Mesenchymal stem cell (in vitro differentiated cells and primary cell): ENCODE measurements around the gene SHF.

Source experiments
- DNase-seq: peaks from one replicate; pipeline ENCODE4 v3.0.0-alpha.2; 2013
- H2AFZ ChIP-seq: one replicate; pipeline ENCODE4 v1.6.1; 2013; ENCODE audit warnings: low read depth, mild to moderate bottlenecking, control low read depth, inconsistent platforms, low read length, moderate library complexity
- H2AK5ac ChIP-seq: 2 replicates; pipeline ENCODE4 v1.6.1; 2013; ENCODE audit warnings: low read length, moderate library complexity, mild to moderate bottlenecking, inconsistent platforms; ENCODE audit not compliant: severe bottlenecking
- H2BK120ac ChIP-seq: one replicate; pipeline ENCODE4 v1.6.1; 2013; ENCODE audit warnings: low read depth, mild to moderate bottlenecking, inconsistent platforms, low read length, moderate library complexity
- H2BK12ac ChIP-seq, 2 experiments: one replicate each; pipeline ENCODE4 v1.6.1; 2013; ENCODE audit warnings: inconsistent platforms in 2 of 2, low read length in 2 of 2, mild to moderate bottlenecking in 2 of 2, moderate library complexity in 2 of 2, control low read depth in 1 of 2
- H2BK15ac ChIP-seq: one replicate; pipeline ENCODE4 v1.6.1; 2013; ENCODE audit warnings: mild to moderate bottlenecking, low read depth, inconsistent platforms; ENCODE audit not compliant: poor library complexity, severe bottlenecking
- H2BK5ac ChIP-seq: 2 replicates; pipeline ENCODE4 v1.6.1; 2013; ENCODE audit warnings: low read depth, mild to moderate bottlenecking, low read length, control low read depth, inconsistent platforms; ENCODE audit not compliant: poor library complexity, severe bottlenecking
- H3K14ac ChIP-seq, 2 experiments: one replicate each; pipeline ENCODE4 v1.6.1; 2013; ENCODE audit warnings: inconsistent platforms in 2 of 2, low read length in 2 of 2, control low read depth in 1 of 2, mild to moderate bottlenecking in 1 of 2, moderate library complexity in 1 of 2
- H3K18ac ChIP-seq, 2 experiments: one replicate each; pipeline ENCODE4 v1.6.1; 2013; ENCODE audit warnings: inconsistent platforms in 2 of 2, low read length in 2 of 2, control low read depth in 1 of 2, low read depth in 1 of 2, mild to moderate bottlenecking in 1 of 2
- H3K23ac ChIP-seq, 2 experiments: one replicate each; pipeline ENCODE4 v1.6.1; 2013; ENCODE audit warnings: inconsistent platforms in 2 of 2, low read length in 2 of 2, mild to moderate bottlenecking in 2 of 2, moderate library complexity in 2 of 2, control low read depth in 1 of 2
- H3K27ac ChIP-seq: 2 replicates; pipeline ENCODE4 v1.5.1; 2013; ENCODE audit warnings: mild to moderate bottlenecking, moderate library complexity, low read length, control low read depth, inconsistent platforms; ENCODE audit not compliant: poor library complexity, severe bottlenecking
- H3K27me3 ChIP-seq, 2 experiments: 2 replicates each; pipeline versions ENCODE4 v1.6.1 to v1.7.0; 2013; ENCODE audit warnings: low read length in 2 of 2, mild to moderate bottlenecking in 2 of 2, moderate library complexity in 2 of 2, control low read depth in 1 of 2, inconsistent platforms in 1 of 2; ENCODE audit not compliant: control insufficient read depth in 1 of 2, insufficient read depth in 1 of 2
- H3K36me3 ChIP-seq, 2 experiments: 2 replicates each; pipeline versions ENCODE4 v1.6.1 to v1.7.0; 2013; ENCODE audit warnings: low read length in 2 of 2, control low read depth in 1 of 2, inconsistent platforms in 1 of 2, low read depth in 1 of 2, mild to moderate bottlenecking in 1 of 2; ENCODE audit not compliant: insufficient read depth in 2 of 2, control insufficient read depth in 1 of 2
- H3K4ac ChIP-seq, 2 experiments: one replicate each; pipeline ENCODE4 v1.6.1; 2013; ENCODE audit warnings: inconsistent platforms in 2 of 2, low read length in 2 of 2, mild to moderate bottlenecking in 2 of 2, moderate library complexity in 2 of 2, control low read depth in 1 of 2, low read depth in 1 of 2
- H3K4me1 ChIP-seq: 2 replicates; pipeline ENCODE4 v1.6.1; 2013; ENCODE audit warnings: low read depth, low read length, control low read depth; ENCODE audit not compliant: control insufficient read depth, insufficient read depth
- H3K4me2 ChIP-seq: 2 replicates; pipeline ENCODE4 v1.6.1; 2013; ENCODE audit warnings: low read length, mild to moderate bottlenecking, inconsistent platforms; ENCODE audit not compliant: poor library complexity, severe bottlenecking
- H3K4me3 ChIP-seq, 2 experiments: 2 replicates each; pipeline versions ENCODE4 v1.5.1 to v1.7.0; 2013; ENCODE audit warnings: low read length in 2 of 2, mild to moderate bottlenecking in 2 of 2, control low read depth in 1 of 2, low read depth in 1 of 2; ENCODE audit not compliant: insufficient read depth in 1 of 2
- H3K79me1 ChIP-seq: replicated peaks from 2 replicates; pipeline ENCODE4 v1.6.1; 2013; ENCODE audit warnings: mild to moderate bottlenecking, control low read depth, low read length, inconsistent platforms; ENCODE audit not compliant: poor library complexity, severe bottlenecking
- H3K9ac ChIP-seq: 2 replicates; pipeline ENCODE4 v1.7.0; 2013; ENCODE audit warnings: mild to moderate bottlenecking, low read length, moderate library complexity
- H3K9me3 ChIP-seq: 2 replicates; pipeline ENCODE4 v1.7.0; 2013; ENCODE audit warnings: mild to moderate bottlenecking, low read length; ENCODE audit not compliant: control insufficient read depth
- H4K8ac ChIP-seq: one replicate; pipeline ENCODE4 v1.6.1; 2013; ENCODE audit warnings: inconsistent platforms, mild to moderate bottlenecking, low read length, moderate library complexity
- H4K91ac ChIP-seq: one replicate; pipeline ENCODE4 v1.6.1; 2013; ENCODE audit warnings: mild to moderate bottlenecking, low read length, inconsistent platforms
- WGBS: methylation state at CpG from one replicate; pipeline ENCODE4 v1.1.7; 2013; ENCODE audit warnings: mixed read lengths; 5-methylcytosine and 5-hydroxymethylcytosine counted together

The SHF gene

DNA sequence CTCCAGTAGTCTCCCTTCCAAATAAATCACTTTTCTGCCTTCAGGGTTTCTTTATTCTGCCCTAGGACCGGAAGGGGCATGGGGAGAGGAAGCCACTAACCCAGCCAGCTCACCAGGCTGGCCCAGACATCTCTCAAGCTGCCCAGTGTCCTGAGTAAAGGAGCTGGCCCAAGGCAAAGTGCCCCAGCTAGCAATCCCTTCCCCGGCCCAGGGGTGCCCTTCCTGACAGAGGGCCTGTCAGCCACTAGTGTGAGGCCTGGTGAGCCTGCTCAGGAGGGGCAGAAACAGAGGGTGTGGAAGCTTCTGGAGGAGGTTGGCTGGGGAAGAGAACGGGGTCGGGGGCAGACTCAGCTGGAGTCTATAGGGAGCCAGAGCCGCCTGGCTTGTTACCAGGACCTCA is 22.2 kb downstream of the SHF start:
- no peaks in the 10 kb centered on the region for H3K9me3 ChIP-seq

GRCh38 chr15:45164914-45165313 is 22.9 kb downstream of the SHF start:
- Histone ChIP-seq H4K8ac (no peak overlapping the region), H3K4me3 (no peak overlapping the region), H3K27me3 (no peaks in the 10 kb centered on the region), H3K36me3 (peaks cover 0 to 3% of the 10 kb centered on the region in 2 experiments), H3K27ac (no peak overlapping the region), H3K79me1 (peaks cover 17% of the 10 kb centered on the region), H2BK120ac (no peak overlapping the region), H3K9ac (no peak overlapping the region), H2BK5ac (no peak overlapping the region), H3K23ac (peak overlapping the region in 1 of 2 experiments; percentile 2), H3K4me2 (no peak overlapping the region), H2AFZ (no peak overlapping the region), H3K18ac (no peak overlapping the region), H2AK5ac (peak overlapping the region; percentile 56), H3K4ac (peak overlapping the region in 1 of 2 experiments; percentile 28), H3K4me1 (peaks cover 33% of the 10 kb centered on the region), H2BK12ac (no peak overlapping the region), H4K91ac (no peak overlapping the region), H3K14ac (no peak overlapping the region), H3K9me3 (no peaks in the 10 kb centered on the region), H2BK15ac (no peak overlapping the region)
- no peak for DNase-seq
- WGBS: no CpG with 5 or more reads among the region's 1 CpG

More for the DNA sequence above, 22.2 kb downstream of the SHF start:
- H3K4me2 ChIP-seq: no peak overlapping the region
- H3K4ac ChIP-seq: no peak overlapping the region
- no peak overlapping the region for H3K27ac ChIP-seq
- H3K18ac ChIP-seq: no peak overlapping the region
- no peak for DNase-seq
- H2BK5ac ChIP-seq: no peak overlapping the region
- H3K23ac ChIP-seq: no peak overlapping the region
- no peak overlapping the region for H2BK120ac ChIP-seq
- no peak overlapping the region for H3K4me3 ChIP-seq
- peak overlapping the region; percentile 95 for H3K9ac ChIP-seq
- peak overlapping the region; percentile 1 for H2AK5ac ChIP-seq
- 96% methylated on average over 4 of the region's 5 CpGs for WGBS
- H3K27me3 ChIP-seq: no peaks in the 10 kb centered on the region
- peaks cover 17% of the 10 kb centered on the region for H3K79me1 ChIP-seq
- no peak overlapping the region for H4K8ac ChIP-seq
- H3K36me3 ChIP-seq: peaks cover 0 to 3% of the 10 kb centered on the region in 2 experiments
- H3K4me1 ChIP-seq: peaks cover 33% of the 10 kb centered on the region
- H2AFZ ChIP-seq: no peak overlapping the region
- H4K91ac ChIP-seq: no peak overlapping the region
- H3K14ac ChIP-seq: no peak overlapping the region
- H2BK12ac ChIP-seq: no peak overlapping the region
- no peak overlapping the region for H2BK15ac ChIP-seq

DNA sequence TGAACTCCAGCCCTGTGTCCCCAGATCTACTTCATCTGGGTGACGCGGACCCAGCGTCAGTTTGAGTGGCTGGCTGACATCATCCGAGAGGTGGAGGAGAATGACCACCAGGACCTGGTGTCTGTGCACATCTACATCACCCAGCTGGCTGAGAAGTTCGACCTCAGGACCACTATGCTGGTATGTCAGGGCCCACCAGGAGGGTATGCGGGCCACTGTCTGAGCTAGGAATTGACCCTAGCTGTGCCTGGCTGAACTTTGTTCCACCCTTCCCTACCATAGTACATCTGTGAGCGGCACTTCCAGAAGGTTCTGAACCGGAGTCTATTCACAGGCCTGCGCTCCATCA is 24.3 kb downstream of the SHF start:
- no peak for DNase-seq
- Histone ChIP-seq H3K14ac (no peak overlapping the region), H2BK12ac (no peak overlapping the region), H3K4ac (no peak overlapping the region), H3K79me1 (peaks cover 19% of the 10 kb centered on the region), H2BK120ac (no peak overlapping the region), H2AK5ac (peak overlapping the region; percentile 11), H3K4me3 (no peak overlapping the region), H3K9me3 (no peaks in the 10 kb centered on the region), H4K91ac (no peak overlapping the region), H3K4me2 (no peak overlapping the region), H3K4me1 (peaks cover 33% of the 10 kb centered on the region), H3K23ac (no peak overlapping the region), H4K8ac (no peak overlapping the region), H3K27me3 (no peaks in the 10 kb centered on the region), H3K36me3 (peaks cover 0 to 6% of the 10 kb centered on the region in 2 experiments), H2BK15ac (no peak overlapping the region), H3K18ac (no peak overlapping the region), H3K27ac (no peak overlapping the region), H3K9ac (peak overlapping the region; percentile 11), H2BK5ac (no peak overlapping the region), H2AFZ (no peak overlapping the region)
- WGBS: 90% methylated on average over 9 of the region's 9 CpGs

DNA sequence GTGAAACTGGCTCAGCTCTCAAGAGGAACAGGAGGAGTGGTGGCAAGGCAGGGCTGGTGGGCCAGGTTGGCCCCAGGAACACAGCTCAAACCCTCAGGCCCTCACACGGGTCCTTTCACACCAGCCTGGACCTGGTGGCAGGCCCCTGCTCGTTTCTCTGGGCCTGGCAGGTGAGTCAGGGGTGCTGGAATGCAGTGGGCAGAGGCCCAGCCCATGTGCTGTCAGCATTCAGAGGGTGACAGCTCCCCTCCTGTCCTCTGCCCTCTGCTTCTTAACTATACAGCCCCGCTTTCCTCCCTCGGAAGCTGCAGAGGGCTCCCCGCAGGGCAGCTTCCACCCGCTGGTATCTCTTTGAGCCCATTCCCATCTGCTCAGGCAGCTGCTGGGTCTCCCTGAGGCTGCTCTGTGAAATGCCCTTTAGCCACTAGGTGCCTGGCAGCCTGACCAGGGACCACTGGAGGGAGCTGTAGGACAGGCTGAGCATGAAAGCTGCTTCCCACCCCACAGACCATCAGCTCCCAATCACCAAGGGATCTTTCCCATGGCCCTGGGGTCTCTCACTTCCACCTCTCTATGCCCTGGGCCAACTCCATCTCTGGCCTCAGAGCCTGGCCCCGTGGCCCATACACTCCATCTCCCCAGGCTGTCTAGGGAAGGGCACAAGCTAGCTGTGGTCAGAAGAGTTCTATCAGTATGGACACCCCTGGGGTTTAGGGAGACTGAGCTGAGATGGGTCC is 24.8 kb downstream of the SHF start:
- H3K9me3 ChIP-seq: no peaks in the 10 kb centered on the region
- no peak overlapping the region for H4K91ac ChIP-seq
- H2AK5ac ChIP-seq: peak overlapping the region; percentile 11
- H3K79me1 ChIP-seq: peaks cover 19% of the 10 kb centered on the region
- no peak overlapping the region for H3K23ac ChIP-seq
- H3K4ac ChIP-seq: no peak overlapping the region
- no peak overlapping the region for H2BK120ac ChIP-seq
- H2BK12ac ChIP-seq: no peak overlapping the region
- DNase-seq: peak; percentile 85
- H3K27ac ChIP-seq: no peak overlapping the region
- H2BK15ac ChIP-seq: no peak overlapping the region
- no peak overlapping the region for H4K8ac ChIP-seq
- no peak overlapping the region for H3K4me3 ChIP-seq
- peaks cover 33% of the 10 kb centered on the region for H3K4me1 ChIP-seq
- no peak overlapping the region for H3K18ac ChIP-seq
- WGBS: 4% methylated on average over 6 of the region's 7 CpGs
- H3K36me3 ChIP-seq: peaks cover 0 to 6% of the 10 kb centered on the region in 2 experiments
- H3K27me3 ChIP-seq: no peaks in the 10 kb centered on the region
- H3K9ac ChIP-seq: peak overlapping the region; percentile 72
- no peak overlapping the region for H3K4me2 ChIP-seq
- no peak overlapping the region for H2BK5ac ChIP-seq
- no peak overlapping the region for H3K14ac ChIP-seq
- no peak overlapping the region for H2AFZ ChIP-seq
